NCI-H460 (cell line): ENCODE results near the gene INSM2. TPM values are rescaled to one million over a fixed set of nuclear protein-coding genes. Genes with fewer than 3 reads are reported as not detected.

Experiments used
- DNase-seq: peaks from one replicate; pipeline ENCODE4 v3.0.0-alpha.2; 2016; ENCODE audit warnings: low read depth; ENCODE audit errors: extremely low read depth
- polyA plus RNA-seq: library from polyadenylated mRNA; depleted of rRNA; stranded (reverse); fragments of >200 nt; gene quantifications from 2 replicates; pipeline ENCODE4 v1.2.3, GENCODE V29; 2014; cell fraction: nucleus; rRNA removed
- total RNA-seq: library from RNA; depleted of rRNA; stranded (reverse); fragments of >200 nt; shearing (Covaris generic); gene quantifications from 2 replicates; pipeline ENCODE4 v1.2.3, GENCODE V29; 2014; rRNA removed

The INSM2 gene, protein sequence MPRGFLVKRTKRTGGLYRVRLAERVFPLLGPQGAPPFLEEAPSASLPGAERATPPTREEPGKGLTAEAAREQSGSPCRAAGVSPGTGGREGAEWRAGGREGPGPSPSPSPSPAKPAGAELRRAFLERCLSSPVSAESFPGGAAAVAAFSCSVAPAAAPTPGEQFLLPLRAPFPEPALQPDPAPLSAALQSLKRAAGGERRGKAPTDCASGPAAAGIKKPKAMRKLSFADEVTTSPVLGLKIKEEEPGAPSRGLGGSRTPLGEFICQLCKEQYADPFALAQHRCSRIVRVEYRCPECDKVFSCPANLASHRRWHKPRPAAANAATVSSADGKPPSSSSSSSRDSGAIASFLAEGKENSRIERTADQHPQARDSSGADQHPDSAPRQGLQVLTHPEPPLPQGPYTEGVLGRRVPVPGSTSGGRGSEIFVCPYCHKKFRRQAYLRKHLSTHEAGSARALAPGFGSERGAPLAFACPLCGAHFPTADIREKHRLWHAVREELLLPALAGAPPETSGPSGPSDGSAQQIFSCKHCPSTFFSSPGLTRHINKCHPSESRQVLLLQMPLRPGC
- not detected in 2 replicates for total RNA-seq
- 0.06 TPM in 1 of 2 replicates, not detected in the other for polyA plus RNA-seq

GRCh38 chr14:35533357-35534207 lies at the start of gene INSM2:
INSM2 (plus strand) TSS chr14:35534164; CDS start chr14:35534253, 89 bp downstream.
- peak; percentile 38 for DNase-seq

- DNase-seq = no peak
Observed at GRCh38 chr14:35492569-35493014, 41.4 kb upstream of the INSM2 start.

DNA sequence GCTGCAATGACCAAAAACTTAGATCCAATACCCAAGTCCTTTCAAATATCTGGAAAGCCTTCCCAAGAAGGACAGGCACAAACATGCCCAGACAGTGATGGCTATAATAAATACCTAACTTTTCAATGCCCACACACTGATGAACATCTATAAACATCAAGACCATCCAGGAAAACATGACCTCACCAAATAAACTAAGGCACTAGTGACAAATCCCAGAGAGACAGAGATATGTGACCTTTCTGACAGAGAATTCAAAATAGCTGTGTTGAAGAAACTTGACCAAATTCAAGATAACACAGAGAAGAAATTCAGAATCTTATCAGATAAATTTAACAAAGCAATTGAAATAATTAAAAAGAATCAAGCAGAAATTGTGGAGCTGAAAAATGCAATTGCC lies 38.7 kb upstream of the INSM2 start:
- DNase-seq = no peak

- DNase-seq = no peak
Observed at GRCh38 chr14:35499180-35499579, 34.8 kb upstream of the INSM2 start.

- DNase-seq = no peak
Observed at GRCh38 chr14:35503646-35504045, 30.3 kb upstream of the INSM2 start.

DNA sequence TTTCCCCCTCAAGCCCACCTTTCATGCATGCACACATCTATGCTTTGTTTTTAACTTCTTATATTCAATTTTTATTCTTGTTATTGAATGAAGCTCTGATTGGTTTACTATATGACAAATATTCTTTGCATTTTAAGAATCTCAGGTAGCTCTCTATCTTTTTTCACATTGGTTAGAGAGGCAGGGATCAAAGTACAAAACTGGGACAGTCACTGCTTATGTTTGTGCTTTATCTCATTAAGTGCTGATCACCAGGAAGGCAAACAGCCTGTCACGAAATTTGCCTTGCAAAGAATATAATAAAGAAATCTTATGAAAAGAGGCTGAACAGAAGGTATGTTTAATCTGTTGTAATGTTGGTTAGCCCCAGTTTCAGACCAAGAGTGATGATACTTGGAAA lies 29.7 kb upstream of the INSM2 start:
- no peak for DNase-seq

DNA sequence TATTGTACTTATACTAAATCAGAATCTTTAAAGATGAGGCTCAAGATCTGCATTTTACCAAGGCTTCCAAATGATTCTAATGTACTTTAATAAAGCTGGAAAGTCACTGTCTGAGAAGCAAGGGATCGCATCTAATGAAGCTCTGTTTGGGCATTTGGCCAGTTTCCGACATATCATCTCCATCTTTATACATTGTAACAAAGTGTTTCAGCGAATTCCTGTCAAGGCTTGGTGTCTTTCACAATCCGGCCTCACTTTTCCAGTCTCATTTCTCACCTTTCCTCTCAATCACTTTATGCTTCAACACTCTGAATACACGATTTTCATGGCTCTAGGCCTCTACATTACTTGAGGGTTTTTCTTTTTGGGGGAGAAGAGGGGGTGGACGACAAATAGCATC lies 27.5 kb upstream of the INSM2 start:
- DNase-seq = no peak

DNA sequence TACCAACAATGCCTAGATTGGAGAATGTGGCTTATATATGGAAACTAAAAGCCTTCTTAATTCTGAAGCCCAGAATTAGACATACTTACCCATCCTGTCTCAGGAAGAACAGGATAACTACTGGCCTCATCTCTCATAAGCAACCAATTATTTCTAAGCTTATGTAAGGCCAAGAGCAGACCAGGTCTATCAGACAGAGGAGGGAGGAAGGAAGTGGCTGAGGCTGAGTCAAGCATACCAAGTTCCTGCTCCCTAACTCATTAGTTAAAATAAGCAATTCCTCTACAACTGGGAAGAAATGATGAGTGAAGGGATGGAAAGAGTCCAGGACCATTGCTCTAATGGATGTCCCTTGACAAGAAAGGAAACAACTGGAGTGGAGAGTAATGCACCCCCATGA lies 27.0 kb upstream of the INSM2 start:
- DNase-seq = no peak

DNA sequence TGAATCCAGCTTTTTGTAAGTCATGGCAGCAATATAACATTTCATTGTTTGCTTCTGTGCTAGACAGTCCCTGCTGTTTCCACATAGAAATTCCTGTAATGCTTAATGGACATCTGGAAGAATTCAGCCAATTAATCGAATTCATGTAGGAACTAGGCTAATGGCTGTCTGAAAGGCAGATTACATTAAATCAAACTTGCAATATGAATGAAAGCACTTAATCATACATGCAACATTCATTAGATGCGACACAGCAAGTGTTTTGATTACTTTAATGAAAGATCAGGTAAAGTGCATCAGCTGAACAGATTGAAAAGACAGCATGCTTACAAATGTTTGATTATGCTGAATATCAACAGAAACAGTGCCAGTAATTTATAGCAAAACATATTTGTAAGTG lies 24.1 kb upstream of the INSM2 start:
- no peak for DNase-seq

DNA sequence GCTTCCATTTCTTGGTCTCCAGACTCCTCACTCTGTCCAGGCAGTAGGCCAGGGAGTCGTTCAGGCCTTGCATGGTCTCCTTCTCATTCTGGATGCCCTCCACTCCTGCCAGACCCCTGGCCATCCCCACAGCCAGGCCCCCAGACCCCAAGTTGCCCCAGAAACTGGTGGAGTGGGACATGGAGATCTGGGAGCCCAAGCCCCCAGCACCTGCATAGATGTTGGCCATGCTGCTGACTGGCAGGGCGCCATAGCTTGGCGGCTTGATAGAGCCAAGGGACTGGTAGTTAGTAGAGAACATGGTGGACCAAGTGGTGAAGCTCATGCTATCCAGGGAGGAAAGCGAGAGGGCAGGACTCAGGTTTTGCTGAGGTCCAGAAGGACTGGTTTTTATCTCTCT lies 21.2 kb upstream of the INSM2 start:
- DNase-seq = no peak

- DNase-seq = no peak
Observed at GRCh38 chr14:35515916-35516315, 18.0 kb upstream of the INSM2 start.

DNA sequence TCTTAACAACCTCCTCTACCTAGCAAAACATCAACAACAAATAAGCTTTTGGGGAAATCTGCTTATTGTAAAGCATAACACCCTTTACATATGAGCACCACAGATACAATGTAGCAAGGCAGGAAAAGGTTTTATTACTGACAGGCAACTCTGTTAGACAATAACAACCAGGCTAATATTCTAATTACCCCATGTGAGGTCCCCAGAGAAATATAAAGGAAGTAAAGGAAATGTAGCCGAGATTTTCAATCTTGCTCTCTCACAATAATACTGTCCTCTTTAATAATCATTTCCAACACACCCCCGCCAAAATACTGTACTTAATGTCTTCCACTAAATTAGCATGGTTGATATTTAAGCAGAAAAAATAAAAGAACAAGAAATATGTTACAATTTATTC lies 14.0 kb upstream of the INSM2 start:
- DNase-seq = no peak

GRCh38 chr14:35525695-35526094 lies 8.3 kb upstream of the INSM2 start:
- no peak for DNase-seq

DNA sequence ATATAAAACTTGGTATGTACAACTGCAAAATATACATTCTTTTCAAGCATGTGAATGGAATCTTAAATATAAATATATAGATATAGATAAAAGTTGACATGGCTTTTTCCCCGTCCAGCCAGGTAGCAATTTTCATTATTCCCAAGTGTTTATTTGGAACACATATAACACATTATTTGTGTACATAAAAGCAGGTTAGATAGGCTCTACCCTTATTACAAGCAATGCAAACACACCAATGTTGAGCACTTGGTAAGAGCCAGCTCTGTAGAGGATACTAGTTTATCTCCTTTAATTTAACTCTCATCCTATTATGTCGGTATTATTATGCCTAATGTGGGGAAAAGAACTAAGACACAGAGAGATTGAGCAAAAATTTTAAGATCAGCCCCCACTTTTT lies 7.0 kb upstream of the INSM2 start:
- DNase-seq = no peak

DNA sequence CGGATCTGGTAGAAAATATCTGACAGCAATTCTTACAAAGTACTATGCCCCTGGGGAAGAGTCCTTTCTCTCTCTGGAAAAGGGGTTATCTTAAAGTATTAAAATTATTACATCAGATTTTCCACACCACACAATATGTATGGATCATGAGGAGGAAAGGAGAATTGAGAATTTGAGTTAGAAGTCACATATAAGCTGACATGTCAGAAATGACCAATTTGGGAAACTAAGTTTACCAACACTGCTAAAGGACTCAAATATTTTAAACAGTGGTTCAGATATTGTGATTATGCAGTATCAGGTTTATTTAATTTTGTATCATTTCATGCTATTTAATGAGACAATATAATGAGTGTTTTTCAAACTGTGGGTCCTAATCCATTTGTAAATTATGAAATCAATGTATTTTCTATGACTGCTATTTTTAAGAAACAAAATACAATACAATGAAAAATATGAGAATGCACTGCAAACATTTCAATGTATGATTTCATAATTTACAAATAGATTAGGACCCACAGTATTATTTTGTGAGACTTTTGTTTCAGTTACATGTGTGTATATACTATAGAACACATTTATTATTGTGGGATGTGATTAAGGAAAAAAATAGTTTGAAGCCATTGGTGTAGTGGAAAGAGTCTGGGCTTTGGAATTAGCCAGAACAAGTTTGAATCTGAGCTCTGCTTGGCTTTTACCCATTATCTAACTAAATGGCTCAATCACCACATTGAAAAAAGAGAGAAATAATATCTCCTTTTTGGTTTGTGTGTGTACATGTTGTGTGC lies 1.8 kb upstream of the INSM2 start:
- no peak for DNase-seq

DNA sequence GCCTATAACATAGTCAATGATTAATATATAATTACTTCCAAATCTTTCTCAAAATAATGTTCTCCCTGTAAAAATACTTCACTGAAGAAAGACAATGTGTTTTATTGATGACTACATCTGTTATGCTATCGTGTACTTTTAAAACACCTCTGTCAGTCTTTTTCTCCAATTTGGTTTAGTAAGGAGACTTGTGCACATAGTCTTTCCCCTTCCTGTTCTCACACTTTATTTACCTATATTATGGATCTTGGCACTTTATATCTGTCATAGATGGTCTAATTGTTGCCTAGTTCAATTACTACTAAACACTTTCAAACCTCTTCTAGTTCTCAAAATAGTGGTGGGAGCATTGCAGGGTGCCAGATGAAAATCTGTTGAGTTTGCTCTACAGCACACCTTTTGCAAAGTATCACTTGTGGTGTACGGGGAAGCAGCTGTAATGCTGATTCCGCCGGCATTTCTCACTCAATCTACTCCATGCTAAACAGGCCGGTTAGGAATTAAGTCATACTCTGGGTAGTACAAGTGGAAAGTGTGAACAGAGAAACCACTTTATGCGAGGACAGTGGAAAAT lies 1.1 kb upstream of the INSM2 start:
- DNase-seq = no peak

DNA sequence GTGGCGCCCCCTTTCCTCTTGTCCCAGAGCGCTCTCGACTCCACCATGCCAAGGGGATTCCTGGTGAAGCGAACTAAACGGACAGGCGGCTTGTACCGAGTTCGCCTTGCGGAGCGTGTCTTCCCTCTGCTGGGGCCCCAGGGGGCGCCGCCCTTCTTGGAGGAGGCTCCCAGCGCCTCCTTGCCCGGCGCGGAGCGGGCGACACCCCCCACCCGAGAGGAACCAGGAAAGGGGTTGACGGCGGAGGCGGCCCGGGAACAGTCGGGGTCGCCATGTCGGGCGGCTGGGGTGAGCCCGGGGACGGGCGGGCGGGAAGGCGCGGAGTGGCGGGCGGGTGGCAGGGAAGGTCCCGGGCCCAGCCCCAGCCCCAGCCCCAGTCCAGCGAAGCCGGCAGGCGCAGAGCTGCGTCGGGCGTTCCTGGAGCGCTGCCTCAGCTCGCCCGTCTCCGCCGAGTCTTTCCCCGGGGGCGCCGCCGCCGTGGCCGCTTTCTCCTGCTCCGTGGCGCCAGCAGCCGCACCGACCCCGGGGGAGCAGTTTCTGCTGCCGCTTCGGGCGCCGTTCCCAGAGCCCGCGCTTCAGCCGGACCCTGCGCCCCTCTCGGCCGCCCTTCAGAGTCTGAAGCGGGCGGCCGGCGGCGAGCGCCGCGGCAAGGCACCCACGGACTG lies 376 bp downstream of the INSM2 start:
- DNase-seq = no peak

- DNase-seq = peak; percentile 48
Observed at GRCh38 chr14:35534873-35535482, 1.0 kb downstream of the INSM2 start.

- no peak for DNase-seq
Observed at GRCh38 chr14:35535483-35536112, 1.6 kb downstream of the INSM2 start.
